Heart right ventricle (tissue), 16 donors: ENCODE data around the gene RHBG. TPM values are rescaled to one million over a fixed set of nuclear protein-coding genes. Genes with fewer than 3 reads are reported as not detected.

Source experiments
- ATAC-seq, 8 donors: fragments of 200-7000 bp; cut with Tn5 transposase; one replicate each; pipeline ENCODE4 v1.9.1; 2020; ENCODE audit warnings: mild to moderate bottlenecking in 8 of 8, moderate library complexity in 8 of 8, moderate number of reproducible peaks in 1 of 8
- DNase-seq, 2 donors: peaks; one replicate each; pipeline ENCODE4 v3.0.0-alpha.2; 2020
- H3K27ac ChIP-seq, 10 donors: fragments of 200-600 bp; sonication (generic) in 2 of 10; one replicate each; pipeline versions ENCODE4 v1.5.0 to v1.8.0; 2020 to 2022; ENCODE audit warnings: mild to moderate bottlenecking in 3 of 10
- H3K27me3 ChIP-seq, 7 donors: fragments of 200-600 bp; one replicate each; pipeline ENCODE4 v1.8.0; 2021 to 2022; ENCODE audit warnings: mild to moderate bottlenecking in 2 of 7
- H3K36me3 ChIP-seq, 9 donors: fragments of 200-600 bp; sonication (generic) in 1 of 9; one replicate each; pipeline versions ENCODE4 v1.5.0 to v1.8.0; 2020 to 2022; ENCODE audit warnings: mild to moderate bottlenecking in 2 of 9
- H3K4me1 ChIP-seq, 9 donors: fragments of 200-600 bp; sonication (generic) in 1 of 9; one replicate each; pipeline versions ENCODE4 v1.5.0 to v1.8.0; 2020 to 2022; ENCODE audit warnings: mild to moderate bottlenecking in 4 of 9
- H3K4me3 ChIP-seq, 10 donors: fragments of 200-600 bp; sonication (generic) in 2 of 10; one replicate each; pipeline versions ENCODE4 v1.5.0 to v1.8.0; 2020 to 2022; ENCODE audit warnings: mild to moderate bottlenecking in 7 of 10, moderate library complexity in 2 of 10
- H3K9me3 ChIP-seq, 11 donors: fragments of 200-600 bp in 10 of 11; sonication (generic) in 2 of 11; one replicate each; pipeline versions ENCODE4 v1.5.0 to v1.8.0; 2013 to 2022; ENCODE audit warnings: mild to moderate bottlenecking in 2 of 11, control low read depth in 1 of 11, moderate library complexity in 1 of 11
- WGBS, 2 donors: extraction: QIAGEN DNeasy Blood & Tissue Kit; methylation state at CpG; one replicate each; pipeline ENCODE4 v1.1.7; 2013; ENCODE audit warnings: inconsistent platforms in 1 of 2; 5-methylcytosine and 5-hydroxymethylcytosine counted together
- intact Hi-C, 10 donors: fragments of 100-400 bp; cut with DNase I; formaldehyde crosslinking; loops; one replicate each; pipeline versions ENCODE4 v1.11.1 to v1.14.2; 2022
- microRNA-seq, 2 donors: library from miRNA; unstranded; fragments of <30 nt; microRNA quantifications; one replicate each; pipeline ENCODE4 v1.2.0, GENCODE V29; 2021
- polyA plus RNA-seq, 2 donors: library from polyadenylated mRNA; stranded (reverse); fragments of 200-250 nt; gene quantifications; one replicate each; pipeline ENCODE4 v1.2.3, GENCODE V29; 2013
- total RNA-seq, 10 donors: library from RNA; stranded (reverse); fragmentation: NEBNext Ultra II Directional in 3 of 10; extraction: Animal tissue kit (Norgen Biotek cat#: 25700) in 3 of 10; gene quantifications; one replicate each; pipeline versions ENCODE4 v1.2.1 to v1.2.4, GENCODE V29; 2021 to 2023
- TF ChIP-seq, protein P1 (sequence below), 9 donors: fragments of 200-600 bp; sonication (generic) in 2 of 9; IDR thresholded peaks; one replicate each; pipeline versions ENCODE4 v1.5.0 to v1.8.0; 2021 to 2022; ENCODE audit warnings: antibody characterized with exemption in 9 of 9, mild to moderate bottlenecking in 5 of 9, moderate library complexity in 1 of 9
- donor health status: Arrhythmogenic right ventricular cardiomyopathy.
- donor health status: ischemic (EF 13 %, LVEDD 7.1; RV severe dilation, severe dysfunction).
- donor health status: healthy with polysubstance abuse.
- donor health status: DM: no; HTN: yes; CAD: no.
- donor health status: DM: no; HTN: no; CAD: no.
- donor health status: ischemic (EF 25% LVEDD 6.9; RV normal size, moderate dysfunction).
- donor health status: ischemic (EF 25% LVEDD 5.7; RV mildly dilated, moderate dysfunction).
- donor health status: healthy.
- donor health status: DM: yes; HTN: yes; CAD: no.
- donor health status: Ischemic cardiomyopathy.
- donor health status: ischemic (EF 35%, LVEDD 5.7; RV mildly dilated, moderate dysfunction).
- donor health status: nonischemic (EF 11% LVEDD 7.7; RV severe dilation, severe dysfunction).
- donor health status: DM: yes; HTN: yes; CAD: no.
- donor health status: PGD.
- donor health status: ischemic (EF 29% LVEDD 5.4; RV normal size, mild dysfunction).
- donor health status: nonischemic (EF 23%, LVEDD 6.1; RV moderate dilation, normal function).

Gene RHBG
- total and polyA plus RNA-seq, 12 donors, result not detected

GRCh38 chr1:156433032-156433431 is 64.0 kb downstream of the RHBG start:
- Histone ChIP-seq H3K4me1 (peaks cover 0 to 21% (median 14%) of the 10 kb centered on the region in 9 donors), H3K27me3 (peaks cover 36 to 99% (median 97%) of the 10 kb centered on the region in 7 donors), H3K36me3 (no peaks in the 10 kb centered on the region), H3K4me3 (no peak overlapping the region), H3K9me3 (no peaks in the 10 kb centered on the region), H3K27ac (no peak overlapping the region)
- TF ChIP-seq, protein P1, sequence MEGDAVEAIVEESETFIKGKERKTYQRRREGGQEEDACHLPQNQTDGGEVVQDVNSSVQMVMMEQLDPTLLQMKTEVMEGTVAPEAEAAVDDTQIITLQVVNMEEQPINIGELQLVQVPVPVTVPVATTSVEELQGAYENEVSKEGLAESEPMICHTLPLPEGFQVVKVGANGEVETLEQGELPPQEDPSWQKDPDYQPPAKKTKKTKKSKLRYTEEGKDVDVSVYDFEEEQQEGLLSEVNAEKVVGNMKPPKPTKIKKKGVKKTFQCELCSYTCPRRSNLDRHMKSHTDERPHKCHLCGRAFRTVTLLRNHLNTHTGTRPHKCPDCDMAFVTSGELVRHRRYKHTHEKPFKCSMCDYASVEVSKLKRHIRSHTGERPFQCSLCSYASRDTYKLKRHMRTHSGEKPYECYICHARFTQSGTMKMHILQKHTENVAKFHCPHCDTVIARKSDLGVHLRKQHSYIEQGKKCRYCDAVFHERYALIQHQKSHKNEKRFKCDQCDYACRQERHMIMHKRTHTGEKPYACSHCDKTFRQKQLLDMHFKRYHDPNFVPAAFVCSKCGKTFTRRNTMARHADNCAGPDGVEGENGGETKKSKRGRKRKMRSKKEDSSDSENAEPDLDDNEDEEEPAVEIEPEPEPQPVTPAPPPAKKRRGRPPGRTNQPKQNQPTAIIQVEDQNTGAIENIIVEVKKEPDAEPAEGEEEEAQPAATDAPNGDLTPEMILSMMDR (IDR thresholded peaks at IDR 0.05), result no peak
- DNase-seq, result no peak
- 40 to 43% methylated on average over 4 of the region's 4 CpGs for WGBS, 2 donors
- no peak for ATAC-seq
- intact Hi-C loops, result loop anchor here in 1 of 10 donors (5.0 kb wide), 1 partner anchor 46 kb away; no protein-coding TSS in a partner anchor

DNA sequence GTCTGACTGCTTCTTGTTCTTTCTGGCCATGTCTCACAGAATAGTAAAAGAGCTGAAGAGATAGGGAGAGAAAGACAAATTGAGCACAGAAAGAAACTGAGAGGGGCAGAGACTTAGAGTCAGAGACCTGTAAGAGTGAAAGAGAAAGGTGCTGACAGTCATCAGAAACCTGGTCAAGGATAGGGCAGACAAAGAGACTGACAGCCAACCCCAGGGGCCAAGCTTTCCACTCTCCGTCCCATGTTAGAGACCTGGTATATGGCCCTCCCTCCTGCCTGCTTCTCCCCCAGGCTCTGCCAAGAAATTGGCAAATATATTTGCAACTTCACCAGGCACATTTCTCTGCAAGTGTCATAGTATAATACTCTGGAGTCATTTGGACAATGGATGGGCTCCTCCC is 64.6 kb downstream of the RHBG start:
- Histone ChIP-seq H3K9me3 (no peaks in the 10 kb centered on the region), H3K4me1 (peaks cover 0 to 21% (median 14%) of the 10 kb centered on the region in 9 donors), H3K27me3 (peaks cover 39 to 100% (median 99%) of the 10 kb centered on the region in 7 donors), H3K36me3 (no peaks in the 10 kb centered on the region), H3K27ac (no peak overlapping the region), H3K4me3 (no peak overlapping the region)
- TF ChIP-seq, protein P1 (IDR thresholded peaks at IDR 0.05), result no peak
- ATAC-seq (no peak), DNase-seq (no peak)
- intact Hi-C loops, result loop anchor here in 1 of 10 donors (5.0 kb wide), 1 partner anchor 46 kb away; no protein-coding TSS in a partner anchor
- WGBS, 2 donors, result 47 to 58% methylated on average over 1 of the region's 1 CpG

Small RNA genes within 50 kb of the gene (microRNA-seq; reads per million reads assigned to microRNA genes)
- gene MIR9-1, result 0 reads per million in 2 donors

Other genes with a start within 250 kb of the RHBG start
- 1 to 10 TPM in 9 of 10 donors, under 1 TPM in 1; 0.98 to 6.8 (median 1.8) TPM for gene SEMA4A, start 215.6 kb upstream of the RHBG start, total RNA-seq
- gene SEMA4A, start 215.6 kb upstream of the RHBG start, polyA plus RNA-seq, result 1 to 10 TPM; 1.1 to 2.0 TPM
- 10 to 100 TPM; 15.4 to 26.0 (median 20.1) TPM for gene SLC25A44, start 175.1 kb upstream of the RHBG start, total RNA-seq
- 10 to 100 TPM in 1 of 2 donors, 1 to 10 TPM in 1; 7.0 to 15.8 TPM for gene SLC25A44, start 175.1 kb upstream of the RHBG start, polyA plus RNA-seq
- 10 to 100 TPM; 55.9 to 87.3 (median 66.4) TPM for gene PMF1, start 156.2 kb upstream of the RHBG start, total RNA-seq
- 100 to 1,000 TPM in 1 of 2 donors, 10 to 100 TPM in 1; 92.0 to 122 TPM for gene PMF1, start 156.2 kb upstream of the RHBG start, polyA plus RNA-seq
- under 1 TPM in 7 of 10 donors, not detected in 3; 0.30 to 0.85 (median 0.52) TPM for gene BGLAP, start 127.0 kb upstream of the RHBG start, total RNA-seq
- gene BGLAP, start 127.0 kb upstream of the RHBG start, polyA plus RNA-seq, result 1 to 10 TPM in 1 of 2 donors, under 1 TPM in 1; 0.39 to 1.3 TPM
- 1 to 10 TPM in 2 of 10 donors, under 1 TPM in 8; 0.44 to 1.2 (median 0.77) TPM for gene PAQR6, start 121.2 kb upstream of the RHBG start, total RNA-seq
- 1 to 10 TPM in 1 of 2 donors, under 1 TPM in 1; 0.39 to 1.5 TPM for gene PAQR6, start 121.2 kb upstream of the RHBG start, polyA plus RNA-seq
- 10 to 100 TPM; 53.1 to 93.0 (median 77.7) TPM for gene SMG5, start 86.4 kb upstream of the RHBG start, total RNA-seq
- gene SMG5, start 86.4 kb upstream of the RHBG start, polyA plus RNA-seq, result 10 to 100 TPM; 38.7 to 44.8 TPM
- 1 to 10 TPM in 9 of 10 donors, under 1 TPM in 1; 0.82 to 2.1 (median 1.7) TPM for gene TMEM79, start 84.9 kb upstream of the RHBG start, total RNA-seq
- 1 to 10 TPM; 1.6 to 2.3 TPM for gene TMEM79, start 84.9 kb upstream of the RHBG start, polyA plus RNA-seq
- 10 to 100 TPM; 10.9 to 43.8 (median 14.2) TPM for gene GLMP, start 73.5 kb upstream of the RHBG start, total RNA-seq
- 10 to 100 TPM; 11.9 to 25.6 TPM for gene GLMP, start 73.5 kb upstream of the RHBG start, polyA plus RNA-seq
- gene VHLL, start 69.9 kb upstream of the RHBG start, total RNA-seq, result not detected
- gene VHLL, start 69.9 kb upstream of the RHBG start, polyA plus RNA-seq, result not detected
- 100 to 1,000 TPM; 102 to 142 (median 127) TPM for gene CCT3, start 30.9 kb upstream of the RHBG start, total RNA-seq
- 100 to 1,000 TPM in 1 of 2 donors, 10 to 100 TPM in 1; 76.2 to 212 TPM for gene CCT3, start 30.9 kb upstream of the RHBG start, polyA plus RNA-seq
- gene TSACC, start 30.7 kb upstream of the RHBG start, total RNA-seq, result under 1 TPM in 3 of 10 donors, not detected in 7; 0.64 to 0.79 (median 0.66) TPM
- not detected for gene TSACC, start 30.7 kb upstream of the RHBG start, polyA plus RNA-seq
- gene MEF2D, start 131.6 kb downstream of the RHBG start, total RNA-seq, result 100 to 1,000 TPM in 4 of 10 donors, 10 to 100 TPM in 6; 81.1 to 127 (median 96.5) TPM
- 10 to 100 TPM; 31.6 to 37.7 TPM for gene MEF2D, start 131.6 kb downstream of the RHBG start, polyA plus RNA-seq
- gene IQGAP3, start 203.4 kb downstream of the RHBG start, total RNA-seq, result 1 to 10 TPM in 3 of 10 donors, under 1 TPM in 7; 0.07 to 3.8 (median 0.39) TPM
- gene IQGAP3, start 203.4 kb downstream of the RHBG start, polyA plus RNA-seq, result under 1 TPM; 0.09 to 0.22 TPM
- under 1 TPM in 1 of 10 donors, not detected in 9; 0.21 TPM for gene TTC24, start 210.5 kb downstream of the RHBG start, total RNA-seq
- under 1 TPM in 1 of 2 donors, not detected in 1; 0.03 TPM for gene TTC24, start 210.5 kb downstream of the RHBG start, polyA plus RNA-seq
- 100 to 1,000 TPM in 9 of 10 donors, 10 to 100 TPM in 1; 93.1 to 134 (median 112) TPM for gene NAXE, start 222.6 kb downstream of the RHBG start, total RNA-seq
- 100 to 1,000 TPM in 1 of 2 donors, 10 to 100 TPM in 1; 59.8 to 103 TPM for gene NAXE, start 222.6 kb downstream of the RHBG start, polyA plus RNA-seq
- gene GPATCH4, start 232.3 kb downstream of the RHBG start, total RNA-seq, result 10 to 100 TPM in 9 of 10 donors, 1 to 10 TPM in 1; 9.3 to 25.4 (median 13.3) TPM
- 10 to 100 TPM; 24.1 to 34.5 TPM for gene GPATCH4, start 232.3 kb downstream of the RHBG start, polyA plus RNA-seq